Testis (tissue), 3 donors: ENCODE data around the gene LRRC4C. TPM values are rescaled to one million over a fixed set of nuclear protein-coding genes. Genes with fewer than 3 reads are reported as not detected.

Experiments used
- DNase-seq: peaks from one replicate; pipeline ENCODE4 v3.0.0-alpha.2; 2019
- H3K27ac ChIP-seq, 2 donors: fragments of 200-600 bp; sonication (generic); one replicate each; pipeline ENCODE4 v1.5.1; 2019
- H3K27me3 ChIP-seq: fragments of 200-600 bp; sonication (generic); one replicate; pipeline ENCODE4 v1.5.1; 2019
- H3K36me3 ChIP-seq: fragments of 200-600 bp; sonication (generic); one replicate; pipeline ENCODE4 v1.5.1; 2017; ENCODE audit warnings: low read depth; ENCODE audit errors: missing control alignments
- H3K4me1 ChIP-seq: fragments of 200-600 bp; sonication (generic); one replicate; pipeline ENCODE4 v1.5.1; 2019
- H3K4me3 ChIP-seq, 2 donors: fragments of 200-600 bp; sonication (generic); one replicate each; pipeline ENCODE4 v1.5.1; 2017 to 2019
- H3K9me3 ChIP-seq: fragments of 200-600 bp; sonication (generic); one replicate; pipeline ENCODE4 v1.5.1; 2017
- CTCF ChIP-seq, 3 experiments: fragments of 450-650 bp in 2 of 3; fragments of 200-600 bp in 1 of 3; sonication (generic) in 1 of 3; IDR thresholded peaks; one replicate each; pipeline ENCODE4 v1.5.1; 2016 to 2019; ENCODE audit warnings: antibody characterized with exemption in 3 of 3, mild to moderate bottlenecking in 2 of 3, moderate library complexity in 1 of 3
- POLR2A ChIP-seq: fragments of 450-650 bp; IDR thresholded peaks from one replicate; pipeline ENCODE4 v1.6.1; 2017; ENCODE audit warnings: antibody characterized with exemption, mild to moderate bottlenecking, moderate library complexity
- whole genome bisulfite sequencing, 2 donors: methylation state at CpG; one replicate each; pipeline ENCODE4 v1.1.5; 2018; 5-methylcytosine and 5-hydroxymethylcytosine counted together
- intact Hi-C: fragments of 100-400 bp; cut with DNase I; formaldehyde crosslinking; loops from one replicate; pipeline ENCODE4 v1.15.1; 2023; ENCODE audit warnings: low total_unique reads
- polyA plus RNA-seq: library from polyadenylated mRNA; stranded (reverse); fragments of 350-450 nt; fragmentation: Illumina TruSeq; extraction: RNeasy Lipid Tissue Mini Kit (QIAGEN cat#74804); gene quantifications from one replicate; pipeline ENCODE4 v1.2.3, GENCODE V29; 2014; ENCODE audit warnings: low read depth, low replicate concordance; ENCODE audit not compliant: insufficient read depth
- total RNA-seq, 2 donors: library from RNA; depleted of rRNA; stranded (reverse); fragments of >200 nt; gene quantifications; one replicate each; pipeline ENCODE4 v1.2.3, GENCODE V29; 2016

The LRRC4C gene
- total and polyA plus RNA-seq, 3 donors from 2014 or later = 0.16 to 0.56 (median 0.45) TPM

GRCh38 chr11:40160418-40160817 is 1299.0 kb downstream of the LRRC4C start:
- Histone ChIP-seq H3K27ac (no peak overlapping the region), H3K9me3 (no peaks in the 10 kb centered on the region), H3K4me1 (no peaks in the 10 kb centered on the region), H3K27me3 (no peaks in the 10 kb centered on the region), H3K36me3 (no peaks in the 10 kb centered on the region), H3K4me3 (no peak overlapping the region)
- 80 to 90% methylated on average over 3 of the region's 3 CpGs for WGBS, 2 donors
- no peak for DNase-seq
- TF ChIP-seq POLR2A (no peak), CTCF (IDR thresholded peaks at IDR 0.05) (no peak)
- intact Hi-C loops = no loop called here

- Histone ChIP-seq H3K36me3 (no peaks in the 10 kb centered on the region), H3K4me3 (no peak overlapping the region), H3K27me3 (no peaks in the 10 kb centered on the region), H3K9me3 (no peaks in the 10 kb centered on the region), H3K27ac (no peak overlapping the region), H3K4me1 (no peaks in the 10 kb centered on the region)
- TF ChIP-seq CTCF (IDR thresholded peaks at IDR 0.05) (no peak), POLR2A (no peak)
- intact Hi-C loops = no loop called here
- no peak for DNase-seq
Measured at GRCh38 chr11:40149721-40150120, 1309.7 kb downstream of the LRRC4C start.

GRCh38 chr11:40140560-40140959 is 1318.9 kb downstream of the LRRC4C start:
- Histone ChIP-seq H3K27ac (no peak overlapping the region), H3K4me3 (no peak overlapping the region), H3K4me1 (no peaks in the 10 kb centered on the region), H3K9me3 (no peaks in the 10 kb centered on the region), H3K36me3 (no peaks in the 10 kb centered on the region), H3K27me3 (no peaks in the 10 kb centered on the region)
- no peak for DNase-seq
- intact Hi-C loops = no loop called here
- TF ChIP-seq POLR2A = no peak
- TF ChIP-seq CTCF (IDR thresholded peaks at IDR 0.05) = no peak
- 81 to 95% methylated on average over 5 of the region's 5 CpGs for WGBS, 2 donors

GRCh38 chr11:40139536-40139935 is 1319.9 kb downstream of the LRRC4C start:
- intact Hi-C loops = no loop called here
- H3K4me1 ChIP-seq = no peaks in the 10 kb centered on the region
- WGBS, 2 donors = 57 to 60% methylated on average over 2 of the region's 2 CpGs
- no peaks in the 10 kb centered on the region for H3K36me3 ChIP-seq
- no peaks in the 10 kb centered on the region for H3K9me3 ChIP-seq
- H3K27me3 ChIP-seq = no peaks in the 10 kb centered on the region
- DNase-seq = no peak
- H3K27ac ChIP-seq = no peak overlapping the region
- H3K4me3 ChIP-seq = no peak overlapping the region
- TF ChIP-seq CTCF (IDR thresholded peaks at IDR 0.05) = no peak
- TF ChIP-seq POLR2A = no peak

GRCh38 chr11:40139066-40139465 is 1320.4 kb downstream of the LRRC4C start:
- no peaks in the 10 kb centered on the region for H3K27me3 ChIP-seq
- intact Hi-C loops = no loop called here
- H3K4me1 ChIP-seq = no peaks in the 10 kb centered on the region
- DNase-seq = no peak
- no peaks in the 10 kb centered on the region for H3K9me3 ChIP-seq
- TF ChIP-seq CTCF (IDR thresholded peaks at IDR 0.05) = no peak
- TF ChIP-seq POLR2A = no peak
- no peaks in the 10 kb centered on the region for H3K36me3 ChIP-seq
- no peak overlapping the region for H3K27ac ChIP-seq
- H3K4me3 ChIP-seq = no peak overlapping the region
- 68 to 81% methylated on average over 3 of the region's 3 CpGs for WGBS, 2 donors
